ENCODE measurements around the gene ABCG2. TPM values are rescaled to one million over a fixed set of nuclear protein-coding genes. Genes with fewer than 3 reads are reported as not detected.
A peak's percentile ranks its signal among the peaks of the same experiment; 100 is the strongest.

Gene ABCG2
- total RNA-seq, 1 experiment from 2014 or later = 23.7 TPM

- no peak for DNase-seq
- Mint-ChIP-seq H3K27ac (ENCODE audit: unreplicated experiment) (no peak overlapping the region), H3K4me3 (ENCODE audit: unreplicated experiment) (no peak overlapping the region), H3K4me1 (ENCODE audit: low read depth, unreplicated experiment) (peaks cover 6% of the 10 kb centered on the region), H3K27me3 (ENCODE audit: insufficient read depth, unreplicated experiment) (no peaks in the 10 kb centered on the region), H3K36me3 (ENCODE audit: insufficient read depth, unreplicated experiment) (peaks cover 28% of the 10 kb centered on the region), H3K9me3 (ENCODE audit: unreplicated experiment) (no peaks in the 10 kb centered on the region)
- Histone ChIP-seq H3K4me3 (ENCODE audit: low read depth, low read length) (no peak overlapping the region), H3K9me3 (no peaks in the 10 kb centered on the region), H3K4me1 (no peaks in the 10 kb centered on the region), H3K27me3 (replicated peaks; ENCODE audit: control insufficient read depth, insufficient read depth, low read length) (no peaks in the 10 kb centered on the region), H3K36me3 (ENCODE audit: control insufficient read depth, insufficient read depth, low read length) (no peaks in the 10 kb centered on the region)
- CTCF ChIA-PET = no interaction called here
- POLR2A ChIA-PET = no interaction called here
- no TSS peak for BruUV-seq (replicated peaks)
- intact Hi-C loops (cut with micrococcal nuclease; ENCODE audit: unreplicated experiment) = no loop called here
- TF ChIP-seq, protein P1, sequence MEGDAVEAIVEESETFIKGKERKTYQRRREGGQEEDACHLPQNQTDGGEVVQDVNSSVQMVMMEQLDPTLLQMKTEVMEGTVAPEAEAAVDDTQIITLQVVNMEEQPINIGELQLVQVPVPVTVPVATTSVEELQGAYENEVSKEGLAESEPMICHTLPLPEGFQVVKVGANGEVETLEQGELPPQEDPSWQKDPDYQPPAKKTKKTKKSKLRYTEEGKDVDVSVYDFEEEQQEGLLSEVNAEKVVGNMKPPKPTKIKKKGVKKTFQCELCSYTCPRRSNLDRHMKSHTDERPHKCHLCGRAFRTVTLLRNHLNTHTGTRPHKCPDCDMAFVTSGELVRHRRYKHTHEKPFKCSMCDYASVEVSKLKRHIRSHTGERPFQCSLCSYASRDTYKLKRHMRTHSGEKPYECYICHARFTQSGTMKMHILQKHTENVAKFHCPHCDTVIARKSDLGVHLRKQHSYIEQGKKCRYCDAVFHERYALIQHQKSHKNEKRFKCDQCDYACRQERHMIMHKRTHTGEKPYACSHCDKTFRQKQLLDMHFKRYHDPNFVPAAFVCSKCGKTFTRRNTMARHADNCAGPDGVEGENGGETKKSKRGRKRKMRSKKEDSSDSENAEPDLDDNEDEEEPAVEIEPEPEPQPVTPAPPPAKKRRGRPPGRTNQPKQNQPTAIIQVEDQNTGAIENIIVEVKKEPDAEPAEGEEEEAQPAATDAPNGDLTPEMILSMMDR (IDR thresholded peaks at IDR 0.05; ENCODE audit: insufficient read depth in 1 of 2, low read depth in 1 of 2, low read length in 1 of 2, severe bottlenecking in 1 of 2, unreplicated experiment in 1 of 2) = no peak
Measured at GRCh38 chr4:88097781-88098180, 60.7 kb downstream of the ABCG2 start.

GRCh38 chr4:88097301-88097700, 61.1 kb downstream of the ABCG2 start:
- H3K4me3 Mint-ChIP-seq (ENCODE audit: unreplicated experiment) = no peak overlapping the region
- H3K27me3 ChIP-seq (replicated peaks; ENCODE audit: control insufficient read depth, insufficient read depth, low read length) = no peaks in the 10 kb centered on the region
- peaks cover 28% of the 10 kb centered on the region for H3K36me3 Mint-ChIP-seq (ENCODE audit: insufficient read depth, unreplicated experiment)
- H3K27ac Mint-ChIP-seq (ENCODE audit: unreplicated experiment) = no peak overlapping the region
- no peaks in the 10 kb centered on the region for H3K9me3 ChIP-seq
- intact Hi-C loops (cut with micrococcal nuclease; ENCODE audit: unreplicated experiment) = no loop called here
- peaks cover 6% of the 10 kb centered on the region for H3K4me1 Mint-ChIP-seq (ENCODE audit: low read depth, unreplicated experiment)
- no TSS peak for BruUV-seq (replicated peaks)
- no peaks in the 10 kb centered on the region for H3K4me1 ChIP-seq
- TF ChIP-seq, protein P1 (IDR thresholded peaks at IDR 0.05; ENCODE audit: insufficient read depth in 1 of 2, low read depth in 1 of 2, low read length in 1 of 2, severe bottlenecking in 1 of 2, unreplicated experiment in 1 of 2) = no peak
- POLR2A ChIA-PET = no interaction called here
- DNase-seq = peak in 1 of 2 experiments; percentile 4
- no peaks in the 10 kb centered on the region for H3K9me3 Mint-ChIP-seq (ENCODE audit: unreplicated experiment)
- no peaks in the 10 kb centered on the region for H3K36me3 ChIP-seq (ENCODE audit: control insufficient read depth, insufficient read depth, low read length)
- no peak overlapping the region for H3K4me3 ChIP-seq (ENCODE audit: low read depth, low read length)
- H3K27me3 Mint-ChIP-seq (ENCODE audit: insufficient read depth, unreplicated experiment) = no peaks in the 10 kb centered on the region
- CTCF ChIA-PET = no interaction called here

DNA sequence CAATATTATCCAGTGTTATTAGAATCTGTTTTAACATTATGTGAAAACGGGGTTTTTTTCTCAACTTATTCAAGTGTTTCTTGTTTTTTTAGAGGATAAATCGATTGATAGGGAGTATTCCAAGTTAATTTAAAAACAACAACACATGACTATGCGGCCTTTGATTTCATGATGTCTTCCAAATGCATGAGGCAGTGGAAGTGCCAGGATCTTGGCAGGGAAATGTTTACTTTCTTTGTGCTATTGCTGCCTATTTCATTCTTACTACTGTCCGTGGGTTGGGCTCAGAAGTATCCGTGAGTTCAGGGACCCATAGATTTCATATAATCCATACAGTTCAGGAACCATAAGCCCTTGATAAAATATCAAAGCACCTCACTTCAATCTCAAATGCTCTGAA, 64.6 kb downstream of the ABCG2 start:
- CTCF ChIA-PET = no interaction called here
- Mint-ChIP-seq H3K4me1 (ENCODE audit: low read depth, unreplicated experiment) (peaks cover 6% of the 10 kb centered on the region), H3K4me3 (ENCODE audit: unreplicated experiment) (no peak overlapping the region), H3K9me3 (ENCODE audit: unreplicated experiment) (no peaks in the 10 kb centered on the region), H3K27ac (ENCODE audit: unreplicated experiment) (no peak overlapping the region), H3K27me3 (ENCODE audit: insufficient read depth, unreplicated experiment) (no peaks in the 10 kb centered on the region), H3K36me3 (ENCODE audit: insufficient read depth, unreplicated experiment) (peaks cover 24% of the 10 kb centered on the region)
- no peak for DNase-seq
- BruUV-seq (replicated peaks) = no TSS peak
- TF ChIP-seq, protein P1 (IDR thresholded peaks at IDR 0.05; ENCODE audit: insufficient read depth in 1 of 2, low read depth in 1 of 2, low read length in 1 of 2, severe bottlenecking in 1 of 2, unreplicated experiment in 1 of 2) = no peak
- no peaks in the 10 kb centered on the region for H3K36me3 ChIP-seq (ENCODE audit: control insufficient read depth, insufficient read depth, low read length)
- H3K27me3 ChIP-seq (replicated peaks; ENCODE audit: control insufficient read depth, insufficient read depth, low read length) = no peaks in the 10 kb centered on the region
- intact Hi-C loops (cut with micrococcal nuclease; ENCODE audit: unreplicated experiment) = no loop called here
- H3K4me3 ChIP-seq (ENCODE audit: low read depth, low read length) = no peak overlapping the region
- H3K4me1 ChIP-seq = no peaks in the 10 kb centered on the region
- no peaks in the 10 kb centered on the region for H3K9me3 ChIP-seq
- POLR2A ChIA-PET = no interaction called here
